Kidney capillary endothelial cell (primary cell): Measurements from ENCODE around the gene VSTM2L.

Source experiments
- DNase-seq: peaks from one replicate; pipeline ENCODE4 v3.0.0-alpha.2; 2018; ENCODE audit warnings: low spot score

Gene VSTM2L

GRCh38 chr20:37878835-37879599 is 23.9 kb upstream of the VSTM2L start:
- DNase-seq: no peak

- no peak for DNase-seq
Observed at GRCh38 chr20:37879843-37880242, 23.1 kb upstream of the VSTM2L start.

- DNase-seq: no peak
Observed at GRCh38 chr20:37880726-37881591, 22.0 kb upstream of the VSTM2L start.

GRCh38 chr20:37881601-37882343 is 21.2 kb upstream of the VSTM2L start:
- DNase-seq: no peak

GRCh38 chr20:37882961-37883712 is 19.8 kb upstream of the VSTM2L start:
- DNase-seq: no peak

GRCh38 chr20:37885042-37885441 is 17.9 kb upstream of the VSTM2L start:
- DNase-seq: no peak

- no peak for DNase-seq
Observed at GRCh38 chr20:37885593-37886503, 17.1 kb upstream of the VSTM2L start.

GRCh38 chr20:37886851-37887297 is 16.1 kb upstream of the VSTM2L start:
- no peak for DNase-seq

GRCh38 chr20:37888641-37889040 is 14.3 kb upstream of the VSTM2L start:
- DNase-seq: no peak

GRCh38 chr20:37890108-37890507 is 12.8 kb upstream of the VSTM2L start:
- DNase-seq: no peak

- DNase-seq: no peak
Observed at GRCh38 chr20:37890643-37891042, 12.3 kb upstream of the VSTM2L start.

- no peak for DNase-seq
Observed at GRCh38 chr20:37892001-37892400, 10.9 kb upstream of the VSTM2L start.

- DNase-seq: no peak
Observed at GRCh38 chr20:37893566-37894241, 9.2 kb upstream of the VSTM2L start.

GRCh38 chr20:37894454-37894853 is 8.5 kb upstream of the VSTM2L start:
- no peak for DNase-seq

GRCh38 chr20:37895166-37895565 is 7.8 kb upstream of the VSTM2L start:
- no peak for DNase-seq

GRCh38 chr20:37896932-37897548 is 5.9 kb upstream of the VSTM2L start:
- no peak for DNase-seq

GRCh38 chr20:37898233-37899104 is 4.5 kb upstream of the VSTM2L start:
- no peak for DNase-seq
